Thoracic aorta (tissue), 2 donors: ENCODE data around the gene OVOL3. TPM values are rescaled to one million over a fixed set of nuclear protein-coding genes. Genes with fewer than 3 reads are reported as not detected.

Source experiments
- ATAC-seq: fragments of 150-250 bp; one replicate; pipeline ENCODE4 v1.8.0; 2017; ENCODE audit warnings: low read depth; ENCODE audit not compliant: insufficient number of reproducible peaks, low FRiP score
- DNase-seq: peaks from one replicate; pipeline ENCODE4 v3.0.0-alpha.2; 2020; ENCODE audit warnings: low spot score
- H3K27ac ChIP-seq, 2 donors: fragments of 200-600 bp; sonication (generic); 1 replicate in 1 of 2; 2 replicates in 1 of 2; pipeline ENCODE4 v1.5.1; 2016; ENCODE audit warnings: mild to moderate bottlenecking in 2 of 2, moderate library complexity in 2 of 2
- H3K27me3 ChIP-seq: fragments of 200-600 bp; sonication (generic); replicated peaks from 2 replicates; pipeline ENCODE4 v1.6.0; 2016; ENCODE audit warnings: mild to moderate bottlenecking; ENCODE audit not compliant: insufficient read depth
- H3K36me3 ChIP-seq: fragments of 200-600 bp; sonication (generic); one replicate; pipeline ENCODE4 v1.5.1; 2016
- H3K4me1 ChIP-seq, 2 donors: fragments of 200-600 bp; sonication (generic); 1 replicate in 1 of 2; 2 replicates in 1 of 2; pipeline versions ENCODE4 v1.5.1 to v1.6.0; 2016; ENCODE audit warnings: low read depth in 2 of 2, mild to moderate bottlenecking in 1 of 2; ENCODE audit not compliant: control insufficient read depth in 1 of 2
- H3K4me3 ChIP-seq: fragments of 200-600 bp; sonication (generic); 2 replicates; pipeline ENCODE4 v1.5.1; 2016; ENCODE audit warnings: mild to moderate bottlenecking
- H3K9me3 ChIP-seq: fragments of 200-600 bp; sonication (generic); 2 replicates; pipeline ENCODE4 v1.5.1; 2016
- CTCF ChIP-seq: fragments of 200-600 bp; sonication (generic); IDR thresholded peaks from one replicate; pipeline ENCODE4 v1.5.1; 2019; ENCODE audit warnings: antibody characterized with exemption
- total RNA-seq, 2 donors: library from RNA; depleted of rRNA; stranded (reverse); fragments of >200 nt; gene quantifications; one replicate each; pipeline versions ENCODE4 v1.1.0 to v1.2.3, GENCODE V29; 2016

The OVOL3 gene
- total RNA-seq, 2 donors from 2014 or later: not detected

GRCh38 chr19:36092566-36092965 is 18.4 kb upstream of the OVOL3 start:
- Histone ChIP-seq H3K4me1 (no peaks in the 10 kb centered on the region), H3K36me3 (no peaks in the 10 kb centered on the region), H3K4me3 (no peak overlapping the region), H3K9me3 (no peaks in the 10 kb centered on the region), H3K27me3 (no peaks in the 10 kb centered on the region), H3K27ac (no peak overlapping the region)
- ATAC-seq: no peak
- no peak for DNase-seq
- TF ChIP-seq CTCF: no peak

- Histone ChIP-seq H3K4me3 (no peak overlapping the region), H3K36me3 (no peaks in the 10 kb centered on the region), H3K4me1 (no peaks in the 10 kb centered on the region), H3K27ac (no peak overlapping the region), H3K9me3 (no peaks in the 10 kb centered on the region), H3K27me3 (no peaks in the 10 kb centered on the region)
- DNase-seq: no peak
- ATAC-seq: no peak
- TF ChIP-seq CTCF: no peak
Observed at GRCh38 chr19:36093146-36093662, 17.7 kb upstream of the OVOL3 start.

GRCh38 chr19:36093687-36094086 is 17.3 kb upstream of the OVOL3 start:
- Histone ChIP-seq H3K9me3 (no peaks in the 10 kb centered on the region), H3K27ac (no peak overlapping the region)

DNA sequence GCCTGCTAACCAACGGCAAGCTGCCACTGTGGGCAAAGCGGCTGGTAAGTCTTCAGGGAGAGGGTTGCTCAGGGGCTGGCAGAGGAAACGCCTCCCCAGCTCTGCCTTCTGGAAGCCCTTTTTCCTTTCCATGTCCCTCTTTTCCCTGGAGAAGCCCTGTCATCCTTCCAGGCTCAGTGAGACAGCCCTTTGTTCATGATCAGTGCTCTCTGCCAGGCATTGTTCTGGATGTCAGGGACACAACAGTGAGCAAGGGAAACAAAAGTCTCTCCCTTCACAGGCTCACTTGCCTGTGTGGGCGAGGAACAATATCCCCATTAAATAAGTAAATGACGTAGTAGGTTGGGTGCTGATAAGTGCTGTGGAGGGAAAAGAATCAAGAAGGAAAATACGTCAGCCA is 13.9 kb upstream of the OVOL3 start:
- TF ChIP-seq CTCF: no peak
- no peak for ATAC-seq
- H3K9me3 ChIP-seq: no peaks in the 10 kb centered on the region
- DNase-seq: no peak
- no peaks in the 10 kb centered on the region for H3K36me3 ChIP-seq
- no peaks in the 10 kb centered on the region for H3K27me3 ChIP-seq
- H3K4me3 ChIP-seq: no peak overlapping the region
- H3K4me1 ChIP-seq: no peaks in the 10 kb centered on the region
- H3K27ac ChIP-seq: no peak overlapping the region

More at GRCh38 chr19:36093687-36094086, 17.3 kb upstream of the OVOL3 start:
- Histone ChIP-seq H3K4me3 (no peak overlapping the region), H3K36me3 (no peaks in the 10 kb centered on the region), H3K27me3 (no peaks in the 10 kb centered on the region), H3K4me1 (no peaks in the 10 kb centered on the region)
- DNase-seq (no peak), ATAC-seq (no peak)
- TF ChIP-seq CTCF: no peak

- ATAC-seq (no peak), DNase-seq (no peak)
- Histone ChIP-seq H3K4me3 (no peak overlapping the region), H3K36me3 (no peaks in the 10 kb centered on the region), H3K27me3 (no peaks in the 10 kb centered on the region), H3K27ac (no peak overlapping the region), H3K9me3 (no peaks in the 10 kb centered on the region), H3K4me1 (no peaks in the 10 kb centered on the region)
- no peak for TF ChIP-seq CTCF
Observed at GRCh38 chr19:36099166-36099785, 11.7 kb upstream of the OVOL3 start.
